ENCODE measurements around the gene POC1B. TPM values are rescaled to one million over a fixed set of nuclear protein-coding genes. Genes with fewer than 3 reads are reported as not detected.

The POC1B gene
- total and polyA plus RNA-seq, 8 donors: 19.5 to 27.8 (median 23.1) TPM

GRCh38 chr12:89389755-89390661 lies 135.8 kb downstream of the POC1B start:
- Histone ChIP-seq H3K27me3 (no peaks in the 10 kb centered on the region), H3K27ac (peak overlapping the region; percentile 46 to 77), H3K36me3 (no peaks in the 10 kb centered on the region), H3K4me1 (peaks cover 11 to 75% of the 10 kb centered on the region in 2 donors), H3K4me3 (no peak overlapping the region), H3K9me3 (no peaks in the 10 kb centered on the region)
- no peak for TF ChIP-seq CTCF (IDR thresholded peaks at IDR 0.05)
- DNase-seq (no peak), ATAC-seq (peak; percentile 83)
- intact Hi-C loops (cut with DNase I): no loop called here

DNA sequence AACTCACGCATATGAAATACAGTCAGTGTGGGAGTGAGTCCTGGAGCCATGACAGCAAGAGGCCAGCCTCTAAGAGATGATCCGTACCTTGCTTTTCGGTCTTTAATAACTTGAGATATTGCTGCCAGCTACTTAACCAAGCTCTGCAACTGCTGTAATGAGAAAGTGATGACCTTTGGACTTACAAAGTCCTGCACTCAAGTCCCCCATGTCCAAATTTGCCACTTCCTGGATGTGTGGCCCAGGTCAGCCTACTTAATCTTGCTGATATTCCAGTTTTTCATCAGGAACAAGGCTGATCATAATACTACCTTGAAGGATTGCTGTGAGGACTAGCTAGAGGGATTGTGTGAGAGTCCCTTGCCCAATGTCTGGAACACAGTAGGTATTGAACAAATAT lies 139.7 kb downstream of the POC1B start:
- H3K4me1 ChIP-seq: peaks cover 31 to 70% of the 10 kb centered on the region in 2 donors
- DNase-seq: no peak
- H3K9me3 ChIP-seq: no peaks in the 10 kb centered on the region
- H3K4me3 ChIP-seq: no peak overlapping the region
- no peak for ATAC-seq
- intact Hi-C loops (cut with DNase I): no loop called here
- H3K27me3 ChIP-seq: no peaks in the 10 kb centered on the region
- no peak overlapping the region for H3K27ac ChIP-seq
- TF ChIP-seq CTCF (IDR thresholded peaks at IDR 0.05): no peak
- no peaks in the 10 kb centered on the region for H3K36me3 ChIP-seq

DNA sequence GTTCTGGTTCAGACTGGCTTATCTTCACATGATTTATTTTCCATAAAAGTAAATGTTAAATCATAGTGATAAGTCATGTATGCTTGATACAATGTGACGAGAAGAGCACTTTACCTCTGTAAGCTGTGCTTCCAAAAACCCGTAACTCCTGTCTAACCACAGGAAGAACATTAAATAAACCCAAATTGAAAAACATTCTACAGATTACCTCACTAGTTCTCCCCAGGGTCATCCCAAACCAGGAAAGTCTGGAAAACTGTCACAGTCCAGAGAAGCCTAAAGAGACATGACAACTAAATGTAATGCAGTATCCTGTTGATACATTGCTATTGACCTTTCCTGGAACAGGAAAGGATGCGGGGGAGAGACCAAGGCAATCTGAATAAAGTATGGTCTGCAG lies 141.0 kb downstream of the POC1B start:
- ATAC-seq: peak; percentile 23
- peak overlapping the region; percentile 60 to 75 for H3K27ac ChIP-seq
- intact Hi-C loops (cut with DNase I): no loop called here

GRCh38 chr12:89384050-89384758 lies 141.6 kb downstream of the POC1B start:
- TF ChIP-seq CTCF (IDR thresholded peaks at IDR 0.05): no peak
- Histone ChIP-seq H3K36me3 (no peaks in the 10 kb centered on the region), H3K27me3 (no peaks in the 10 kb centered on the region), H3K4me1 (peaks cover 20 to 50% of the 10 kb centered on the region in 2 donors), H3K4me3 (no peak overlapping the region), H3K27ac (peak overlapping the region; percentile 60 to 75), H3K9me3 (no peaks in the 10 kb centered on the region)
- intact Hi-C loops (cut with DNase I): no loop called here
- ATAC-seq (peak; percentile 89), DNase-seq (peak in 3 of 4 donors; percentile 53 to 78 (median 67))

More for the DNA sequence above, 141.0 kb downstream of the POC1B start:
- Histone ChIP-seq H3K4me3 (no peak overlapping the region), H3K27me3 (no peaks in the 10 kb centered on the region), H3K4me1 (peaks cover 20 to 56% of the 10 kb centered on the region in 2 donors), H3K36me3 (no peaks in the 10 kb centered on the region), H3K9me3 (no peaks in the 10 kb centered on the region)
- no peak for TF ChIP-seq CTCF (IDR thresholded peaks at IDR 0.05)
- no peak for DNase-seq

All from left lung (tissue), 10 donors.